Activated CD4-positive, alpha-beta T cell treated with anti-CD3 and anti-CD28 coated beads, Interleukin-2, amount 50 U/mL, for 1 hour (primary cell): Measurements from ENCODE around the gene ZMYND19.
"Not testable (repeated sequence)": the region's sequence is repeated elsewhere in the genome, so short reads cannot be mapped to it uniquely, and the experiment has no call there.

Experiments used
- DNase-seq: peaks from one replicate; pipeline ENCODE4 v3.0.0-alpha.2; 2020

ZMYND19 gene

DNA sequence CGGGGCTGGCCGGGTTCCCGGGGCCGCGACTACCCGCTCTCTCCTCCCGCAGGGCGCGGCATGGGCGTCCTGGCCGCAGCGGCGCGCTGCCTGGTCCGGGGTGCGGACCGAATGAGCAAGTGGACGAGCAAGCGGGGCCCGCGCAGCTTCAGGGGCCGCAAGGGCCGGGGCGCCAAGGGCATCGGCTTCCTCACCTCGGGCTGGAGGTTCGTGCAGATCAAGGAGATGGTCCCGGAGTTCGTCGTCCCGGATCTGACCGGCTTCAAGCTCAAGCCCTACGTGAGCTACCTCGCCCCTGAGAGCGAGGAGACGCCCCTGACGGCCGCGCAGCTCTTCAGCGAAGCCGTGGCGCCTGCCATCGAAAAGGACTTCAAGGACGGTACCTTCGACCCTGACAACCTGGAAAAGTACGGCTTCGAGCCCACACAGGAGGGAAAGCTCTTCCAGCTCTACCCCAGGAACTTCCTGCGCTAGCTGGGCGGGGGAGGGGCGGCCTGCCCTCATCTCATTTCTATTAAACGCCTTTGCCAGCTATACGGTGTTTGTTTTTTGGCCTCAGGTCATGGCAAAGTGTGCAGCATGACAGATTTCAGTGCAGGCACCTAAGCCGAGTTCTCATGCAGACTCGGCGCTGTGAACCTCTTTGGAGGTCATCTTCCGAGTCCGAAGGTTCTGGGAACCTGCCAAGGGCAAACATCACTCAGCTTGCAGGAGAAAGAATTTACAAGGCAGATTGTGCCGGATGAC lies 38.1 kb downstream of the ZMYND19 start:
- DNase-seq: peak; percentile 11

DNA sequence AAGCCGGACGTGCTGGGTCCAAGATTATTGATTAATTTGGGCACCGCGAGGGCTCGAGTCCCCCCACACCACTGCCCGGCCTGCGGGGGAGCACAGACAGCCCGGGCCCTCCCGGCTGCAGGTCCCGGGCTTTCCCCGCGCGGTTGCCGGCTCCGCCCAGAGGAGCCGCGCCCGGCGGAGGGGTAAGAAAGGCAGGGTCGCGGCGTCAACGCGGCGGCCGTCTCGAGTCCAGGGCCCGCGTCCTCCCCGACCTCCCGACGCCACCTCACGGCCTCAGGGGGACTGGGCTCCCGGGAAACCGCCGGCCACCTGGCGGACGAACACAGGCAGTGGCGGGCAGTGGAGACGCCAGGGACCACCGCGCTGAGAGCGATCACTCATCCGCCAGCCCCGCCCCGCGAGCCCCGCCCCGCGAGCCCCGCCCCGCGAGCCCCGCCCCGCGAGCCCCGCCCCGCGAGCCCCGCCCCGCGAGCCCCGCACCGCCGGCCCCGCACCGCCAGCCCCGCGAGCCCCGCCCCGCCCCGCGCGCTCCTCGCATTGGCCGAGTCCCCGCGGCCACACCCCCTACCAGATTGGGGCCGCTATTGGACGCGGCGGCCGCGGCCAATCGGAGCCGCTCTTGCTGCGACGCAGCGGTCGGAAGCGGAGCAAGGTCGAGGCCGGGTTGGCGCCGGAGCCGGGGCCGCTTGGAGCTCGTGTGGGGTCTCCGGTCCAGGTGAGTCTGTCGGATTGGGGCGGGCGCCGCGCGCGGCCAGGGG lies 38.9 kb downstream of the ZMYND19 start, which contains the start of gene MRPL41:
Gene MRPL41 (plus strand): TSS at position 616 of the 758 bp plus-strand sequence. CDS start 203 bp downstream, outside the sequence.
- DNase-seq: peak; percentile 88

DNA sequence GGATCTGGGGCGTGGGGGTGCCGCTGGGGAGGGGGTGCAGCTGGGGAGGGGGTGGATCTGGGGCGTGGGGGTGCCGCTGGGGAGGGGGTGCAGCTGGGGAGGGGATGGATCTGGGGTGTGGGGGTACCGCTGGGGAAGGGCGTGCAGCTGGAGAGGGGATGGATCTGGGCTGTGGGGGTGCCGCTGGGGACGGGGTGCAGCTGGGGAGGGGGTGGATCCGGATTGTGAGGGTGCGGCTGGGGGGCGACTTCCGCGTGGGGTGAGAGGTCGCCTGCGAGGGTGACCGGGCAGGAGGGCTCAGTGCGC lies 39.4 kb downstream of the ZMYND19 start:
- DNase-seq: not testable (repeated sequence)

DNA sequence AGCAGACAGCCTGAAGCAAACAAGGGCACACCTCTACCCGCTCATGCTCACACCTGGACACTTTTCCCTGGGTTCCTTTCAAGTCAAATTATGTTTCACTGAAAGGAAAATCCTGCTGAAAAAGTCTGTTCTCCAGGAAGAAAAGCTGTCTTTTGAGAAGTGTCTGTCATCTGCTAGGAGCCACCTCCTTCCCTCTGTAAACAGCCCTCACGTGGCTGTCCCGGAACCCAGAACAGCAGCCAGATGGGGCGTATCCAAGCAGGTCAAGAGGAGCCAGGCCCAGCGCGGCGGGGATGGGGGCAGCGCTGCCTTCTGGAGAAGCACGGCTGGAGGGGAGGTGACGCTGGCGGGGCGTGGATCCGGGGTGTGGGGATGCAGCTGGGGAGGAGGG lies 40.1 kb downstream of the ZMYND19 start, which contains the start of gene PNPLA7:
Gene PNPLA7 (minus strand): TSS at position 172 of the 391 bp plus-strand sequence. CDS start 205 bp downstream, outside the sequence.
- DNase-seq: peak; percentile 51

DNA sequence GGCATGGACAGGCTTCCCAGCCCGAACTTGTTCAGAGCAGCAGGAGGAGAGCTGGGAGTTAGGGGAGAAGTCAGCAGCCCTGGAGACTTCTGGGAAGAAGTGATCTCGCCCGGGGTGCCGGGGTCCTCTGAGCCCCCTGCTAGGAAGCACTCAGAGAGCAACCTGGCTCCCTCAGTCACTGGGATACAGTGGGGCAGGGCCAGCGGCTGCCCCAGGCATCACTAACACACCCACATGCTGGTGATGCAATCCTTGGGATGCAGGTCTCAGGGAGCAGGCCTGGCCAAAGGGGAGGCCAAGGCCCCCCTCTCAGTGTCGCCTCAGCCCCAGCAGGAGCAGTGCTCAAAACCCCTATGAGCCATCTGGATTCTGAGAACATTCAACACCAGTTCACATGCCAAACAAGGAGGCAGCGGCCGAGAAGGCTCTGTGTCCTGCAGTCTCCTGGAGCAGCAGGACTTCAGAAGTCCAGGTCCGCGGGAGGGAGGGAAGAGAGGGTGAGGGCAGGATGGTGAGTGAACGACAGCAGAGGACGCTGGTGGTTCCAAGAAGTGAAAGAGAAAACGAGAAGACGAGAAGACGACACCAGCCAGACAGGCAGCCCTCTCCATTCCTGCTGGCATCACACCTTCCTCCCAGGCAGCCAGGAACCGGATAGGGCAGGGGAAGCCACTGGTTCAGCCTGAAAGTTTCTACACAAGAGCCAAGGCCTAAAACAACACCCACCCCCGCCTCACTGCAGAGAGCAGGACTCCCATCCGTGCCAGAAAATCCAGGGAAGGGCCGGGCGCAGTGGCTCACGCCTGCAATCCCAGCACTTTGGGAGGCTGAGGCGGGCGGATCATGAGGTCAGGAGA lies 42.4 kb downstream of the ZMYND19 start:
- DNase-seq: no peak

DNA sequence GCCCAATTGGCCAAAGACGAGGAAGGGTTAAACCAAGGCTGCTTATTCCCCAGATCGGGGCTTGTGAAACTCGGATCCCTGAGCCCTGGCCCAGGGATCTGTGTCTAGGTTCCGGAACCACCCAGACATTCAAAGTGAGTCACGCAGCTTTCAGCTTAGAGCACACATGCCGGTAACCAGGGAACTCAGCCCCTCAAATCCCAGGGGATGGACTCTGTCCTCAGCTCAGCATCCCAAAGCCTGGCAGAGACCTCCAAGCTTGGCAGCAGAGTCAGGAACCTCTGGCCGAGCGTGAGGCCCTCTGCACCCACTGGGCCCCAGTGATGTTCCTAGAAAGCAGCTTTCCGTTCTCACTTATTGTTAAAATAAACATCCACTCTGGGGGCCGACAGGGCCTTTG lies 45.2 kb downstream of the ZMYND19 start:
- DNase-seq: no peak

DNA sequence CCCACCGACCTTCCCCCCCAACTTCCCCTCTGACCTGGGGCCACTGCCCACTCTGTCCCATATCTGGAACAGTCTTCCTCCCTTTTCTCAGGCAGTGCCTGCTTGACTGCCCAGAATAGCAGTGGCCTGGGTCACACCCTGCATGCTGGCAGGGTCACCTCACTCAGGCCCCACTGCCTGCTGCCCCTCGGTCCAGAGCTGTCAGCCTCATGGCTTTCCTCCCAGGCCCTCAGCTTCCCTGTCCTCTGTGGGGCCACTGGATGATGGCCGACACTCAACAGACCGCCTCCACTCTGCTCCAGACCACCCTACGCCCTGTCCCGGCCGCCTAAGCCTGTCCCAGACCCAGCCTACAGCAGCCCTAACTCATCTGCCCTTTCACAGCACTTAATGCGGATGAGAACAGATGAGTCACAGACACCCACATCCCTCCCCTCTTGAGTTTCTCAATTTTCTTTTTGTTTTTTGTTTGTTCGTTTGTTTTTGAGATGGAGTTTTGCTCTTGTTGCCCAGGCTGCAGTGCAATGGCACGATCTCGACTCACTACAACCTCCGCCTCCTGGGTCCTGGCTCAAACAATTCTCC lies 46.0 kb downstream of the ZMYND19 start:
- no peak for DNase-seq

DNA sequence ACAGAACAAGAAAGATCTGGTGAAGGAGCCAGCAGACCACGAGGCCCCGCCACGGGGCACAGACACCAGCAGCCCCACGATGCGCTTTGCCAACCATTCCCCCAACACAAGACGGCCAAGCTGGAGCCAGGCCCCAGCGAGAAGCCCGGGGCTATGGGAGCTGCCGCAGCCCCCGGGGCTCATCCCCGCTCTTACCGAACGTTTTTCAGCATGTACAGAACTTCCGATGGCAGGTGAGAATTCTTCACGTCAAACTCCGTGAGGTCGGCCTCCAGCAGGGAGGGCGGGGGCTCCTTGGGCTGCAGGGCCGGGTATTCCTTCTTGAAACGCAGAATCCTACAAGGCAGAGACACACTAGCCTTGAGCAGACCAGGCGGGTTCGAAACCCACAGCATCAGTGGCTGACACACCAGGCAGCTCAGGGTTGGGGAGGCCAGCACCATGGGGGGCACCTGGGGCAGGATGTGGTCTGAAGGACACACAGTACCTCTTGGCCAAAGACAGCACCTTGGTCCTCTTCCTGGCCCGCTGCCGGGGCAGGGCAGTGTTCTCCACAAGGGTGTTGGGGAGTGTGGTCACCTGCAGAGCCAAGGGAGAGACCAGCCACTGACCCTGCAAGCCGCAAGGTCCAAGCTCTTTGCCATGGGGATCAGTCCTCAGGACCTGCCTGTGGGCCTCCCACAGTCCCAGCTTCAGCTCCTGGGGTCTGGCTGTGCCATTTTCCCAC lies 46.9 kb downstream of the ZMYND19 start:
- DNase-seq: no peak

DNA sequence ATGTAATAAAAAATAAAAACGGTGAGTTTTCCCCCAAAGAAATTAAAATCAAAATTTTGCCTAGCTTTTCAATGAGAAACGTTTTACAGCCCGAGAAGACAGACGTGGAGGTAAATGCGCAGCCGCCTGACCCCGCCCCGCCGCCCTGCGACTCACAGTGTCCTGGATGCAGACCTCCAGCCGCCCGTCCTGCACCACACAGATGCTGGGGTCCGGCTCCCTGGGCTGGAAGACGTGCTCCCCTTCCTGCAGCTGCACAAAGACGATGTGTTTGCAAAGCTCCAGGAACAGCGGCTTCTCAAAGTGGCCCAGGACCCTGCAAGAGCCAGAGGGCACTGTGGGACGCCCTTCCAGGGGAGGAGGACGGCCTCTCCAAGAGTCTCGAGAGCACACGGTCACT lies 47.8 kb downstream of the ZMYND19 start:
- DNase-seq: no peak

DNA sequence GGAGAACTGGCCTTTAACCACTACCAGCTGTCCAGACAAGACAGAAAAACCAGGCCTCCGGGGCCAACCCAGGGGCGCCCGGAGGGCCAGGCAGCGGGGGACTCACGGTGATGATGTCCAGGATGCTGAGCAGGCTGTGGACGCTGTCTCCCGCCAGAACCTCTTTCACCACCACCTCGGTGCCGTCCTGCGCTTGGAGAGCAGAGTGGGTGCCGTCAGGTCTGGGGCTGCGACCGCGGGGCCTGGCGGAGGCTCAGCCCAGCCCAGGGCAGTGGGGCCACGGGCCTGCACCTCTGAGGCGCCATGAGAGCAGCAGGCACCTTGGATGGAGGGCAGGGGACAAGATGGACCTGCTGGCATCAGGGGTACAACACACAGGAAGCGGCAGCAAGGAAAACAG lies 49.8 kb downstream of the ZMYND19 start:
- no peak for DNase-seq

DNA sequence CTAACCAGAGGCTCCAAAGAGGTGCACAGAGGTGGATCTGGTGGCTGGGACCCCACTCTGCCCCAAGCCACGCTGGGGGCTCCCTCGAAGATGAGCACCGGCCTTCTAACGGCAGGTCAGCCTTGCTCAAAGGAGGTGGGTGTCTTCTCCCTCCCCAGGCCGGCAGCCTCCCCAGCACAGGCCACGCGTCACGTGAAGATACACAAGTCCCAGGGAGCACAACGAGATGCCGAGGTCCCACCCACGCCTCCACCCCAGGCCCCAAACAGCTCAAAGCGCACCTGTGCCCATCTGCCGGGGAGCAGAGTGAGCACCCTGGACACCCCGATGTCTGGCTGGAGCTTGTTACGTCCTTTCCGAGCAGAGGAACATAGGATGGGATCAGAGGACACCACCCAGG lies 52.3 kb downstream of the ZMYND19 start:
- no peak for DNase-seq

DNA sequence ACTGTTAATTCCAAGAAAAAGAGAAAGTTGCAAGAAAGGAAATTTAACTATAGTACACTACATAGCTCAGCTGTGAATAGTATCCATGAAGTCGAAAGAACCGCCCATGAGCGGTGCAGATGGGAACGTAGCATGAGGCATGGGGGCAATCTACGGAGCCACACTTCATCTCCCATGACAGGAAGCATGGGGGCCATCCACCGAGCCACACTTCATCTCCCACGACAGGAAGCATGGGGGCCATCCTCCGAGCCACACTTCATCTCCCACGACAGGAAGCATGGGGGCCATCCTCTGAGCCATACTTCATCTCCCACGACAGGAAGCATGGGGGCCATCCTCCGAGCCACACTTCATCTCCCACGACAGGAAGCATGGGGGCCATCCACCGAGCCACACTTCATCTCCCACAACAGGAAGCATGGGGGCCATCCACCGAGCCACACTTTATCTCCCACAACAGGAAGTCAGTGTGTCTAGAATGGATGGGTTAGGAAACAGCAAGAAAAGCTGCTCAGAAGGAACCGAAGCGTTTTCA lies 53.6 kb downstream of the ZMYND19 start:
- DNase-seq: not testable (repeated sequence)

DNA sequence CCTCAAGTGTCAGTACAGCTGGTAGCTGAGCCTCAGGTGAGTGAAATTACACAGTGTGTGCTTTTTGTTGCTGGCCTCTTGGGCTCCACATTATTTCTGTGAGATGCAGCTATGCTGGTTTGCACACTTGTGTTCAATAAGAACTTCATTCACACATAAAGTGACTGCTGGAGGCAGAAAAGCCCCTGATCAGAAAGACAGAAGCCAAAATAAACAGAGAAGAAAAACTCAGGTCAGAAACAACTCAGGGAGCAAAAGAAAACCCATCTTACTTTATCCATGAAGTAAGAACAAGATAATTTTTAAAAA lies 55.2 kb downstream of the ZMYND19 start:
- DNase-seq: no peak

DNA sequence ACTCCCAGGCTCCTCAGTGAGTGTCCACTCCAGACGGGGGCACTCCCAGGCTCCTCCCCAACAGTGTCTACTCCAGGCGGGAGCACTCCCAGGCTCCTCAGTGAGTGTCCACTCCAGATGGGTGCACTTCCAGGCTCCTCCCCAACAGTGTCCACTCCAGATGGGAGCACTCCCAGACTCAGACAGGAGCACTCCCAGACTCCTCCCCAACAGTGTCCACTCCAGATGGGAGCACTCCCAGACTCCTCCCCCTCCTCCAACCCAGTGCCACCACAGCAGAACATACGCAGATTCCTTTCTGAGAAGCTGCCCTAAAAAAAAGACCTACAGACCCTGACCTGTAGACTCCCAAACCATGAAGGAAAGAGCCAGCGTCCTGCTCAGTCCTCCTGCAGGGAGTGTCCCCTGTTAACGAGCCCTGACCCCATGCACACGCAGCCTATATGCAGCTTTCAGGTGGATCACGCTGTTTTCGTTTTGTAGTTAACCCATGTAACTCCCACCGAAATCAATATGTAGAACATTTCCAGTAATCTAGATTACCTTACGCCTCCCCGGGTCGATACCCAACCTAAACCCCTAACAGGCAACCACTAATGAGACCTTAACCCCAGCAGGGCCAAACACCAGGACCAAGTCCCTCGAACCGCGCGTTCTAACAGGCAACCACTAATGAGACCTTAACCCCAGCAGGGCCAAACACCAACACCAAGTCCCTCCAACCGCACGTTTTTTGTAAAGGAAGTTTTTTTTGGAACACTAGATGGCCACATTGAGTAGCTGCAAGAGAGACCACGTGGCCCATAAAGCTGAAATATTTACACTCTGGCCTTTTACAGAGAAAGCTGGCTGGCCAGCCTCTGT lies 55.8 kb downstream of the ZMYND19 start:
- DNase-seq: no peak

DNA sequence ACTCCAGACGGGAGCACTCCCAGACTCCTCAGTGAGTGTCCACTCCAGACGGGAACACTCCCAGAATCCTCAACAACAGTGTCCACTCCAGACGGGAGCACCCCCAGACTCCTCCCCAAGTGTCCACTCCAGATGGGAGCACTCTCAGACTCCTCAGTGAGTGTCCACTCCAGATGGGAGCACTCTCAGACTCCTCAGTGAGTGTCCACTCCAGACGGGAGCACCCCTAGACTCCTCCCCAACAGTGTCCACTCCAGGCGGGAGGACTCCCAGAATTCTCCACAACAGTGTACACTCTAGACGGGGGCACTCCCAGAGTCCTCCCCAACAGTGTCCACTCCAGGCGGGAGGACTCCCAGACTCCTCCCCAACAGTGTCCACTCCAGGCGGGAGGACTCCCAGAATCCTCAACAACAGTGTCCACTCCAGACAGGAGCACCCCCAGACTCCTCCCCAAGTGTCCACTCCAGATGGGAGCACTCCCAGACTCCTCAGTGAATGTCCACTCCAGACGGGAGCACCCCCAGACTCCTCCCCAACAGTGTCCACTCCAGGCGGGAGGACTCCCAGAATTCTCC lies 57.3 kb downstream of the ZMYND19 start:
- not testable (repeated sequence) for DNase-seq
